ENCODE measurements around the gene SLC2A4RG.

GRCh38 chr20:63781181-63781580 is 41.6 kb downstream of the SLC2A4RG start:
- TF ChIP-seq EZH2 (conservative IDR thresholded peaks at IDR 0.05; ENCODE audit: low read depth, low read length), result no peak
- TF ChIP-seq CENPT (CRISPR knock-in tag; IDR thresholded peaks at IDR 0.05; ENCODE audit: low read depth), result no peak
- TF ChIP-seq RELA (CRISPR knock-in tag; IDR thresholded peaks at IDR 0.05), result no peak
- no peak for TF ChIP-seq SMAD3 (CRISPR knock-in tag; IDR thresholded peaks at IDR 0.05)
- TF ChIP-seq ZBTB33 (CRISPR knock-in tag; IDR thresholded peaks at IDR 0.05), result no peak
- no peak for TF ChIP-seq ZNF224 (CRISPR knock-in tag; IDR thresholded peaks at IDR 0.05)
- TF ChIP-seq SRF (IDR thresholded peaks at IDR 0.05; ENCODE audit: low read depth, low read length), result no peak
- TF ChIP-seq PAX8 (CRISPR knock-in tag; IDR thresholded peaks at IDR 0.05; ENCODE audit: borderline replicate concordance), result no peak
- no peak for TF ChIP-seq ZNF326 (CRISPR knock-in tag; IDR thresholded peaks at IDR 0.05; ENCODE audit: borderline replicate concordance)

All from HepG2 (cell line).